HEK293T (cell line): ENCODE measurements around the gene IMPDH1.

ENCODE experiments used
- CTCF ChIA-PET: fragments of 350-600 bp; formaldehyde crosslinking; extraction: SDS; loops from one replicate; lab custom pipeline; 2021; ENCODE audit warnings: antibody characterized with exemption, inconsistent platforms; lab: Yijun Ruan, JAX
- POLR2A ChIA-PET: fragments of 350-600 bp; formaldehyde crosslinking; extraction: SDS; loops from one replicate; lab custom pipeline; 2020; ENCODE audit warnings: antibody characterized with exemption, inconsistent platforms; lab: Yijun Ruan, JAX
- DNase-seq: peaks from one replicate; pipeline ENCODE4 v3.0.0; 2012; ENCODE audit warnings: mixed read lengths; ENCODE audit errors: extremely low spot score
- ARNT ChIP-seq: fragments of 450-650 bp; IDR thresholded peaks from 2 replicates; pipeline ENCODE4 v1.6.1; 2017; ENCODE audit warnings: mild to moderate bottlenecking
- BHLHE40 ChIP-seq: fragments of 450-650 bp; IDR thresholded peaks from 2 replicates; pipeline ENCODE4 v1.6.1; 2016; ENCODE audit warnings: mild to moderate bottlenecking, moderate library complexity, borderline replicate concordance
- CTBP1 ChIP-seq: fragments of 450-650 bp; IDR thresholded peaks from 2 replicates; pipeline ENCODE4 v1.6.1; 2016; ENCODE audit warnings: borderline replicate concordance
- ELF4 ChIP-seq: fragments of 450-650 bp; IDR thresholded peaks from 2 replicates; pipeline ENCODE4 v1.6.1; 2017; ENCODE audit warnings: antibody characterized with exemption
- FOXA1 ChIP-seq: fragments of 450-650 bp; IDR thresholded peaks from 2 replicates; pipeline ENCODE4 v1.6.1; 2016; ENCODE audit warnings: mild to moderate bottlenecking
- FOXK2 ChIP-seq: fragments of 450-650 bp; IDR thresholded peaks from 2 replicates; pipeline ENCODE4 v1.6.1; 2016; ENCODE audit warnings: mild to moderate bottlenecking
- FOXM1 ChIP-seq: fragments of 450-650 bp; IDR thresholded peaks from 2 replicates; pipeline ENCODE4 v1.6.1; 2017; ENCODE audit warnings: mild to moderate bottlenecking, borderline replicate concordance
- HDGF ChIP-seq: fragments of 450-650 bp; IDR thresholded peaks from 2 replicates; pipeline ENCODE4 v1.6.1; 2017; ENCODE audit warnings: antibody characterized with exemption, borderline replicate concordance
- L3MBTL2 ChIP-seq: fragments of 450-650 bp; conservative IDR thresholded peaks from 2 replicates; pipeline ENCODE4 v1.6.1; 2016; ENCODE audit warnings: mild to moderate bottlenecking
- LEF1 ChIP-seq: fragments of 450-650 bp; IDR thresholded peaks from 2 replicates; pipeline ENCODE4 v1.6.1; 2017; ENCODE audit warnings: mild to moderate bottlenecking, borderline replicate concordance
- NFRKB ChIP-seq: fragments of 450-650 bp; IDR thresholded peaks from 2 replicates; pipeline ENCODE4 v1.6.1; 2016; ENCODE audit warnings: mild to moderate bottlenecking, moderate library complexity
- PKNOX1 ChIP-seq: fragments of 450-650 bp; IDR thresholded peaks from 2 replicates; pipeline ENCODE4 v1.6.1; 2016
- SP1 ChIP-seq: fragments of 450-650 bp; IDR thresholded peaks from 2 replicates; pipeline ENCODE4 v1.6.1; 2017
- SUZ12 ChIP-seq: fragments of 450-650 bp; IDR thresholded peaks from 2 replicates; pipeline ENCODE4 v1.6.1; 2016; ENCODE audit warnings: mild to moderate bottlenecking
- TARDBP ChIP-seq: fragments of 450-650 bp; IDR thresholded peaks from 2 replicates; pipeline ENCODE4 v1.6.1; 2016
- ZNF384 ChIP-seq: fragments of 450-650 bp; IDR thresholded peaks from 2 replicates; pipeline ENCODE4 v1.6.1; 2016

Gene IMPDH1

GRCh38 chr7:128352153-128352537, 57.6 kb downstream of the IMPDH1 start:
- ChIA-PET CTCF (no interaction called here), POLR2A (no interaction called here)
- DNase-seq = no peak
- TF ChIP-seq NFRKB (no peak), FOXA1 (no peak), SP1 (no peak), BHLHE40 (no peak), CTBP1 (no peak), ELF4 (no peak), PKNOX1 (no peak), FOXM1 (no peak), L3MBTL2 (no peak), SUZ12 (no peak)

- POLR2A ChIA-PET = no interaction called here
- TF ChIP-seq SP1 = no peak
- no peak for TF ChIP-seq NFRKB
- TF ChIP-seq BHLHE40 = no peak
- TF ChIP-seq CTBP1 = no peak
- TF ChIP-seq ELF4 = no peak
- no peak for TF ChIP-seq FOXM1
- CTCF ChIA-PET = no interaction called here
- no peak for DNase-seq
Observed at GRCh38 chr7:128351296-128352152, 58.3 kb downstream of the IMPDH1 start.

- ChIA-PET POLR2A (no interaction called here), CTCF (interaction anchor here (4.3 kb wide), 1 partner anchor 36 kb away, joined by 122 read pairs; no protein-coding TSS in a partner anchor)
- TF ChIP-seq L3MBTL2 (no peak), ELF4 (no peak), CTBP1 (no peak), FOXK2 (no peak), LEF1 (no peak), ZNF384 (no peak), FOXA1 (no peak), PKNOX1 (no peak), SUZ12 (no peak), NFRKB (no peak), TARDBP (no peak), SP1 (no peak), ARNT (no peak), HDGF (no peak), BHLHE40 (no peak), FOXM1 (no peak)
- no peak for DNase-seq
Observed at GRCh38 chr7:128350708-128351295, 59.0 kb downstream of the IMPDH1 start.

GRCh38 chr7:128349466-128349825, 60.3 kb downstream of the IMPDH1 start:
- DNase-seq = no peak
- no peak for TF ChIP-seq ELF4
- no peak for TF ChIP-seq FOXM1
- no peak for TF ChIP-seq CTBP1
- TF ChIP-seq L3MBTL2 = no peak
- no peak for TF ChIP-seq LEF1
- TF ChIP-seq NFRKB = no peak
- TF ChIP-seq HDGF = no peak
- TF ChIP-seq PKNOX1 = no peak
- no peak for TF ChIP-seq TARDBP
- no peak for TF ChIP-seq FOXK2
- no peak for TF ChIP-seq ARNT
- TF ChIP-seq BHLHE40 = no peak
- no peak for TF ChIP-seq FOXA1
- no peak for TF ChIP-seq ZNF384
- no peak for TF ChIP-seq SUZ12
- ChIA-PET POLR2A (no interaction called here), CTCF (interaction anchor here (1.5 to 4.3 kb wide), 2 partner anchors 32 to 38 kb away, joined by 8 to 122 read pairs; no protein-coding TSS in a partner anchor)

GRCh38 chr7:128347647-128348097, 62.1 kb downstream of the IMPDH1 start:
- ChIA-PET CTCF (interaction anchor here (0.5 to 4.3 kb wide), 25 partner anchors 9 to 112 kb away, joined by 3 to 122 read pairs (median 6); no protein-coding TSS in a partner anchor), POLR2A (interaction anchor here (0.8 to 2.0 kb wide), 3 partner anchors 40 to 108 kb away, joined by 3 to 4 read pairs (median 3); partner anchors contain the start of gene HILPDA)
- TF ChIP-seq TARDBP (no peak), ARNT (no peak), SUZ12 (no peak), SP1 (no peak), ZNF384 (no peak)
- DNase-seq = peak; percentile 63

GRCh38 chr7:128344431-128344774, 65.4 kb downstream of the IMPDH1 start:
- POLR2A ChIA-PET = interaction anchor here (0.7 to 2.3 kb wide), 15 partner anchors 10 to 115 kb away, joined by 3 to 13 read pairs (median 4); partner anchors contain the start of genes HILPDA and IMPDH1

More at GRCh38 chr7:128344431-128344774, 65.4 kb downstream of the IMPDH1 start:
- no peak for DNase-seq
- CTCF ChIA-PET = interaction anchor here (0.6 to 3.2 kb wide), 6 partner anchors 14 to 83 kb away, joined by 3 to 19 read pairs (median 10); no protein-coding TSS in a partner anchor
- no peak for TF ChIP-seq CTBP1
- TF ChIP-seq PKNOX1 = no peak
- no peak for TF ChIP-seq TARDBP
- TF ChIP-seq L3MBTL2 = no peak
- no peak for TF ChIP-seq ZNF384
- TF ChIP-seq FOXA1 = no peak
- no peak for TF ChIP-seq HDGF
- no peak for TF ChIP-seq FOXM1
- no peak for TF ChIP-seq SP1
- no peak for TF ChIP-seq SUZ12
